OCI-M2 (cell line): ENCODE results near the gene PCYT2.

ENCODE experiments used
- DNase-seq: peaks from one replicate; lab custom pipeline; 2025; ENCODE audit not compliant: unreplicated experiment; lab: John Stamatoyannopoulos, UW

The PCYT2 gene

GRCh38 chr17:81914103-81914850 lies 3.1 kb upstream of the PCYT2 start:
- no peak for DNase-seq

- no peak for DNase-seq
These were observed 2.3 kb upstream of the PCYT2 start for GRCh38 chr17:81913394-81914102.

GRCh38 chr17:81912441-81913309 lies 1.5 kb upstream of the PCYT2 start:
- DNase-seq = no peak

- DNase-seq = no peak
These were observed 770 bp upstream of the PCYT2 start for GRCh38 chr17:81911969-81912368.

- DNase-seq = no peak
These were observed 341 bp downstream of the PCYT2 start for GRCh38 chr17:81910840-81911276.

GRCh38 chr17:81909966-81910839 lies 996 bp downstream of the PCYT2 start:
- no peak for DNase-seq

GRCh38 chr17:81909231-81909630 lies 2.0 kb downstream of the PCYT2 start:
- no peak for DNase-seq

- DNase-seq = no peak
These were observed 2.4 kb downstream of the PCYT2 start for GRCh38 chr17:81908793-81909192.

GRCh38 chr17:81907219-81908145 lies 3.7 kb downstream of the PCYT2 start:
- no peak for DNase-seq

GRCh38 chr17:81906476-81907218 lies 4.6 kb downstream of the PCYT2 start:
- no peak for DNase-seq

GRCh38 chr17:81905993-81906392 lies 5.2 kb downstream of the PCYT2 start:
- DNase-seq = no peak

- no peak for DNase-seq
These were observed 5.7 kb downstream of the PCYT2 start for GRCh38 chr17:81905424-81905875.

- no peak for DNase-seq
These were observed 6.4 kb downstream of the PCYT2 start for GRCh38 chr17:81904600-81905423.

GRCh38 chr17:81903896-81904599 lies 7.2 kb downstream of the PCYT2 start:
- DNase-seq = no peak

GRCh38 chr17:81903415-81903831 lies 7.8 kb downstream of the PCYT2 start:
- DNase-seq = no peak

- DNase-seq = no peak
These were observed 8.4 kb downstream of the PCYT2 start for GRCh38 chr17:81902653-81903414.
